Right lobe of liver (tissue), 4 donors: ENCODE results near the gene TXLNG.

Source experiments
- CTCF ChIP-seq, 4 donors: fragments of 200-600 bp in 3 of 4; fragments of 450-650 bp in 1 of 4; IDR thresholded peaks; one replicate each; pipeline versions ENCODE4 v1.5.1 to v1.8.0; 2016 to 2022; ENCODE audit warnings: antibody characterized with exemption in 4 of 4, mild to moderate bottlenecking in 2 of 4
- POLR2A ChIP-seq: fragments of 450-650 bp; IDR thresholded peaks from one replicate; pipeline ENCODE4 v1.6.1; 2017; ENCODE audit warnings: antibody characterized with exemption, mild to moderate bottlenecking
- donor health status: DM: no; HTN: no; CAD: no.
- donor health status: DM: no; HTN: no; CAD: no.
- donor health status: DM: no; HTN: yes; CAD: no.

- TF ChIP-seq POLR2A (no peak), CTCF (IDR thresholded peaks at IDR 0.05) (no peak)
Measured at GRCh38 chrX:16885628-16886027, 99.4 kb downstream of the TXLNG start.
